MG63 (cell line): ENCODE measurements around the gene MUC15. TPM values are rescaled to one million over a fixed set of nuclear protein-coding genes. Genes with fewer than 3 reads are reported as not detected.

Experiments
- DNase-seq: peaks from one replicate; pipeline ENCODE4 v3.0.0-alpha.2; 2020
- H3K27me3 ChIP-seq: fragments of 250-450 bp; sonication (Bioruptor Pico); 2 replicates; pipeline ENCODE4 v1.5.1; 2020; ENCODE audit warnings: mild to moderate bottlenecking, moderate library complexity
- H3K36me3 ChIP-seq: fragments of 250-450 bp; sonication (Bioruptor Pico); 2 replicates; pipeline ENCODE4 v1.5.1; 2020; ENCODE audit warnings: mild to moderate bottlenecking, moderate library complexity
- H3K4me3 ChIP-seq: fragments of 250-450 bp; sonication (Bioruptor Pico); 2 replicates; pipeline ENCODE4 v1.5.1; 2020; ENCODE audit warnings: mild to moderate bottlenecking, moderate library complexity
- H3K9me3 ChIP-seq: fragments of 250-450 bp; sonication (Bioruptor Pico); 2 replicates; pipeline ENCODE4 v1.5.1; 2020; ENCODE audit warnings: mild to moderate bottlenecking, moderate library complexity
- total RNA-seq: library from RNA; depleted of rRNA; stranded (reverse); fragments of >200 nt; shearing (Covaris generic); gene quantifications from 2 replicates; pipeline ENCODE4 v1.2.3, GENCODE V29; 2014; ENCODE audit warnings: low replicate concordance; rRNA removed

MUC15 gene
- total RNA-seq, 1 experiment from 2014 or later, result not detected

DNA sequence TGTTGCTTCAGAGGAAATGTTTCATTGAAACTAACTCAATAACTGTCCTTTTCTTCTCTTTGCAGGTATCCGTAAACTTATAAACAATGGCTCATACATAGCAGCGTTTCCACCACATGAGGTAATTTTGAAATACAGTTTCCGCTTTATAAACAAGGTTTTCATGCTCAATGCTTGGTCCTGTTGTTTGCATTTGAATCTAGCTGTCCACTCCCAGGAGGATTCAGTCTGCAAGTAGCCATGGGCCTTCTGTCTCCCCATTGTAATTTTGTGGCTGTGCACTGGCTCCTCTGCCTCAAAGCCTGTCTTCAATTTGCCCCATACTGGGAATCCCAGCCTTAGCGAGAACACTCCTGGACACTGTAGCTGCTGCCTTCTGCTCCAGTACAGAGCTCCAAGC lies 34.7 kb downstream of the MUC15 start:
- Histone ChIP-seq H3K36me3 (no peaks in the 10 kb centered on the region), H3K4me3 (no peak overlapping the region), H3K9me3 (no peaks in the 10 kb centered on the region), H3K27me3 (no peaks in the 10 kb centered on the region)
- DNase-seq, result no peak

DNA sequence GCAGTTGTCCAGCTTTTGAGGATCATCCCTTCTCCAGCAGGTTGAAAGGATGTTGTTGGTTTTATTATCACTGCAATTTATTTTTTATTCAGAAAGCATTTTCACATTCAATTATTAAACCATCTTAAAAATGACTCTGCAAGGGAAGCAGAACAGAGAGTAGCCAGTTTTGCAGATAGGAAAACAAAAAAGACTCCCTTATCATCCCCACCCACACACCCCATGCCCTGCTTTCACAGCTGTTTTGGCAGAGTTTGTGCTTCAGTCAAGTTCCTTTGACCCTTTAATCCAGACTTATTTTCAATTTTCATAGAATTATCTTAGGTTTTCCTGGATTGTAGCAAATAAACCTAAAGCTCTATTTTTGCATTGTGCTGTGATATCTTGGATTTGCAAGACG lies 44.4 kb downstream of the MUC15 start:
- no peak for DNase-seq
- no peaks in the 10 kb centered on the region for H3K36me3 ChIP-seq
- no peaks in the 10 kb centered on the region for H3K27me3 ChIP-seq
- H3K4me3 ChIP-seq, result no peak overlapping the region
- H3K9me3 ChIP-seq, result no peaks in the 10 kb centered on the region

DNA sequence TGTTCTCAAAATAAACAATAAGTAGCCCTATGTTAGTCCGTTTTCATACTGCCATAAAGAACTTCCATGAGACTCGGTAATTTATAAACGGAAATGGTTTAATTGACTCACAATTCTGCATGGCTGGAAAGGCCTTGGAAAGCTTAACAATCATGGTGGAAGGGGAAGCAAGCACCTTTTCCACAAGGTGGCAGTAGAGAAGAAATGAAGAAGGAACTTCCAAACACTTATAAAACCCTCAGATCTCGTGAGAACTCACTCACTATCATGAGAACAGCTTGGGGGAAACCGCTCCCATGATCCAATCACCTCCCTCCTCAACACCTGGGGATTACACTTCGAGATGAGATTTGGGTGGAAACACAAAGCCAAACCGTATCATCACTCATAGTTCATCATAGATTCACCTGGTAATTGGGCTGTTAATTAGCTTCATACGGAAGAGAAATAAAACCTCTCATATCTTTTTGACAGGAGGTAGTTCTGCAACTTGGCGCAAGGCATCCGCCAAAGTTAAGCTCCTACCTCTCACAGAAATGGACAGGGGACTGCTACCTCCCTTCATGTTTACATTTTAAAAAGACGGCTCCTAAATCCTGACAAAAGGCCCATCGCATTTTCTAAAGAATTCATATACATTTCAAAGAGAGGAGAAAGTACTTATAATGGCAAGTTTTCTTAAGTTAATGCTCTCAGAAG lies 49.0 kb downstream of the MUC15 start:
- Histone ChIP-seq H3K4me3 (no peak overlapping the region), H3K36me3 (no peaks in the 10 kb centered on the region), H3K9me3 (no peaks in the 10 kb centered on the region), H3K27me3 (no peaks in the 10 kb centered on the region)
- no peak for DNase-seq

DNA sequence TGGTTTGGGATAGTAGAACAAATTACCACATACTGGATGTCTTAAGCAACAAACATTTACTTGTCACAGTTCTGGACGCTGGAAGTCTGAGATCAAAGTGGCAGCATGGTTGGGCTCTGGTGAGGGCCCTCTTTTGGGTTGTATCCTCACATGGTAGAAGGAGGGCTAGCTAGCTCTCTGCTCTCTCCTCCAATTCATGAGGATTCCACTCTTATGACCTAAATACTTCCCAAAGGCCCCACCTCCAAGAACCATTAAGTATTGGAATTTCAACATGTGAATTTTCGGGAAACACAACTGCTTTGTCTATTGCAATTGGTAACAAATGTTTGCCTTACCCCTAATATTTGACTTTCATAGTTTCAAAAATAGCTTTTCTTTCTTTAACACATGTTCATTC lies 52.6 kb downstream of the MUC15 start:
- H3K9me3 ChIP-seq, result no peaks in the 10 kb centered on the region
- DNase-seq, result no peak
- H3K4me3 ChIP-seq, result no peak overlapping the region
- no peaks in the 10 kb centered on the region for H3K36me3 ChIP-seq
- H3K27me3 ChIP-seq, result no peaks in the 10 kb centered on the region

DNA sequence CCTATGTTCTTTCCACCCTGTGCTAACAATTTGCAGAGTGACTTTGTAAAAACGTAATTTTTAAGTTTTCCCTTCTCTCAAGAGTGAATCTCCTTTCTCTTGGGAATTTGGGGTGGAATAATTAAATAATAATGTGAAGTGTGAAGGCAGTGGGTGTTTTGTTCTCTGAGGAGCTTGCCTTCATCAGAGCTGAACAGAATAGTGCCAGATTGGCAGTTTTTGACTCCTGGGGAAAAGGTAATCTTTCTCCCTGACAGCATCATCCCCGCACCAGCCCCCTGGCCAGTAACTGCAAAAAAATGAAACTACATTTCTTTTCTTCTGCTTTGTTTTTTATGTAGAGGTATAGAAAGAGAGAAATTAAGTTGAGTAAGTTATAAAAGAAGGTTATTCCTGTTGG lies 59.9 kb downstream of the MUC15 start:
- H3K9me3 ChIP-seq, result no peaks in the 10 kb centered on the region
- DNase-seq, result no peak
- H3K4me3 ChIP-seq, result no peak overlapping the region
- H3K27me3 ChIP-seq, result no peaks in the 10 kb centered on the region
- no peaks in the 10 kb centered on the region for H3K36me3 ChIP-seq

DNA sequence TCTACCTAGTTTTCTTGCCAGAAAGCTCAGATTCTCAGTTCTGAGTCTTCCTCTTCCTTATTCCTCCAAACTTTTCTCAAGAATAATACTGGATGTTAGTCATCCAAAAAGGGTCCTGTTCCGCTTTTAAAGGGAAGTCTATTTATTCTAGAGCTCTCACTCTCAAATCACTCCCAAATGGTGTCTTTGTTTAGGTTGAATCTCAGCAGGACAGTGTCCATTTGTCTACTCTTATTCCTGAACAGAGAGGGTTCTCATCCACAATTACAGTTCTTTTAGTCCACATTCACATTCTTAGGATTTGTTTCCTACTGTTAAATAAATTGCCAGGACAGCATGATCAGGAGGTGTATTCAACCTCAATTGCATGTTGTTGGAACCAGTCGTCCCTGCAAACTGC lies 61.3 kb downstream of the MUC15 start:
- Histone ChIP-seq H3K27me3 (no peaks in the 10 kb centered on the region), H3K4me3 (no peak overlapping the region), H3K36me3 (no peaks in the 10 kb centered on the region), H3K9me3 (no peaks in the 10 kb centered on the region)
- no peak for DNase-seq

DNA sequence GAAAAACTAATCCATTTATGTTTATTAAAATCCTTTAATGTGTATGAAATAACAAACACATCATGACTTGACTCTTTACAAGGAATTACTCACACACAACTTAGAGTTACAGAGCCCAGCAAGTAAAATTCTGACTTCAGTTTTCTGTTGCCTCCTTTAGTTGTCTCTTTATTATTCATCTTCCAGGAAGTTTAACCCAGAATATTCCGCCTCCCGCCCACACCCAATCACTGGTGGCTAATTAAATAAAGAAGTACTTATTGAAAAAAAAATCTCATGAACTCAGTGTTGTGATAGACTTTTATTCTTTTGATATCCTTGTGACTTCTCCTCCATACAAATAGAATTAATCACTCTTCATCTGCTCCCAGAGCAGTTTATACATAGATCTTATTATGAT lies 61.9 kb downstream of the MUC15 start:
- no peak for DNase-seq
- no peaks in the 10 kb centered on the region for H3K9me3 ChIP-seq
- H3K4me3 ChIP-seq, result no peak overlapping the region
- no peaks in the 10 kb centered on the region for H3K36me3 ChIP-seq
- H3K27me3 ChIP-seq, result no peaks in the 10 kb centered on the region

Other genes with a start within 250 kb of the MUC15 start
- gene ANO3, start 240.1 kb downstream of the MUC15 start, total RNA-seq, result not detected in 2 replicates
- gene SLC5A12, start 149.8 kb upstream of the MUC15 start, total RNA-seq, result not detected in 2 replicates